HCT116 (cell line): Measurements from ENCODE around the gene FXYD2. TPM values are rescaled to one million over a fixed set of nuclear protein-coding genes. Genes with fewer than 3 reads are reported as not detected.
A peak's percentile ranks its signal among the peaks of the same experiment; 100 is the strongest.

Source experiments
- ATAC-seq: fragments of 200-7000 bp; cut with Tn5 transposase; 2 replicates; pipeline ENCODE4 v1.9.1; 2020; ENCODE audit warnings: mild to moderate bottlenecking, moderate library complexity
- BruUV-seq: library from RNA; stranded (reverse); fragments of 400-500 nt; replicated peaks from 2 replicates; lab custom pipeline; 2021; lab: Mats Ljungman, UMichigan
- CTCF ChIA-PET: fragments of 300-600 bp; sonication (Branson Sonifier 250); formaldehyde crosslinking; loops from one replicate; lab custom pipeline; 2021; ENCODE audit warnings: antibody characterized with exemption; lab: Charles Lee
- POLR2A ChIA-PET: fragments of 300-600, 350-600 bp; sonication (Branson Sonifier 250); formaldehyde crosslinking; loops from one replicate; lab custom pipeline; 2021; ENCODE audit warnings: antibody characterized with exemption; lab: Charles Lee
- RAD21 ChIA-PET, 2 experiments: fragments of 300-600 bp; sonication (Branson Sonifier 250); formaldehyde crosslinking; loops; one replicate each; lab custom pipeline; 2023; ENCODE audit warnings: low total read pairs in 2 of 2; ENCODE audit not compliant: uncharacterized antibody in 2 of 2, unreplicated experiment in 2 of 2, low non-redundant PET in 1 of 2; lab: Charles Lee
- DNase-seq: peaks from one replicate; pipeline ENCODE4 v3.0.0-alpha.2; 2010; ENCODE audit warnings: low read depth, low spot score
- H2AFZ ChIP-seq: fragments of 200-600 bp; shearing (Covaris generic), sonication (generic); 2 replicates; pipeline ENCODE4 v1.6.1; 2017; ENCODE audit warnings: low read depth, mixed run types, mixed read lengths, antibody characterized with exemption, low read length; ENCODE audit not compliant: poor library complexity, severe bottlenecking
- H3K27ac ChIP-seq: 2 replicates; pipeline ENCODE4 v1.5.1; 2012; ENCODE audit warnings: low read depth, low read length
- H3K27me3 ChIP-seq: fragments of 200-600 bp; sonication (generic); 2 replicates; pipeline ENCODE4 v1.6.1; 2016; ENCODE audit warnings: mixed run types, low read length, mixed read lengths; ENCODE audit not compliant: insufficient read depth
- H3K36me3 ChIP-seq, 2 experiments: fragments of 200-500 bp in 1 of 2; fragments of 200-600 bp in 1 of 2; sonication (Bioruptor generic) in 1 of 2; sonication (generic) in 1 of 2; 2 replicates each; pipeline versions ENCODE4 v1.5.1 to v1.6.1; 2014 to 2016; ENCODE audit warnings: low read length in 2 of 2, inconsistent platforms in 1 of 2, mixed read lengths in 1 of 2, mixed run types in 1 of 2; ENCODE audit not compliant: insufficient read depth in 2 of 2, control insufficient read depth in 1 of 2
- H3K4me1 ChIP-seq, 2 experiments: fragments of 200-600 bp in 1 of 2; sonication (generic) in 1 of 2; 2 replicates each; pipeline versions ENCODE4 v1.5.1 to v1.6.1; 2012 to 2017; ENCODE audit warnings: low read length in 2 of 2, inconsistent platforms in 1 of 2, mild to moderate bottlenecking in 1 of 2, mixed read lengths in 1 of 2, mixed run types in 1 of 2, moderate library complexity in 1 of 2; ENCODE audit not compliant: insufficient read depth in 2 of 2, control insufficient read depth in 1 of 2
- H3K4me2 ChIP-seq: fragments of 200-600 bp; sonication (generic); 2 replicates; pipeline ENCODE4 v1.6.1; 2017; ENCODE audit warnings: mixed run types, low read length, mixed read lengths
- H3K4me3 ChIP-seq, 2 experiments: fragments of 200-600 bp in 1 of 2; sonication (generic) in 1 of 2; replicated peaks in 1 of 2; 2 replicates each; pipeline ENCODE4 v1.5.1; 2011 to 2016; ENCODE audit warnings: low read length in 2 of 2, control low read depth in 1 of 2, low read depth in 1 of 2, mild to moderate bottlenecking in 1 of 2, mixed read lengths in 1 of 2, mixed run types in 1 of 2
- H3K79me2 ChIP-seq: fragments of 200-600 bp; sonication (generic); 2 replicates; pipeline ENCODE4 v1.6.1; 2017; ENCODE audit warnings: mild to moderate bottlenecking, mixed run types, low read length, moderate library complexity, mixed read lengths; ENCODE audit not compliant: insufficient read depth
- H3K9ac ChIP-seq: fragments of 200-600 bp; sonication (generic); 2 replicates; pipeline ENCODE4 v1.6.1; 2016; ENCODE audit warnings: low read length, mixed read lengths
- H3K9me2 ChIP-seq: fragments of 200-600 bp; sonication (generic), shearing (Covaris generic); 2 replicates; pipeline ENCODE4 v1.6.1; 2017; ENCODE audit warnings: mixed run types, mild to moderate bottlenecking, moderate library complexity; ENCODE audit not compliant: insufficient read depth
- H3K9me3 ChIP-seq, 2 experiments: fragments of 200-500 bp in 1 of 2; fragments of 200-600 bp in 1 of 2; sonication (Bioruptor generic) in 1 of 2; sonication (generic) in 1 of 2; 2 replicates each; pipeline ENCODE4 v1.6.1; 2014 to 2017; ENCODE audit warnings: low read length in 2 of 2, mixed read lengths in 2 of 2, inconsistent platforms in 1 of 2, low read depth in 1 of 2, mild to moderate bottlenecking in 1 of 2, mixed run types in 1 of 2, moderate library complexity in 1 of 2; ENCODE audit not compliant: control insufficient read depth in 1 of 2, insufficient read depth in 1 of 2
- H4K20me1 ChIP-seq: fragments of 200-600 bp; sonication (generic), shearing (Covaris generic); 2 replicates; pipeline ENCODE4 v1.6.1; 2017; ENCODE audit warnings: mixed run types, mild to moderate bottlenecking, moderate library complexity; ENCODE audit not compliant: insufficient read depth
- CBX3 ChIP-seq: IDR thresholded peaks from 2 replicates; pipeline ENCODE4 v1.6.1; 2012; ENCODE audit warnings: low read depth
- CTCF ChIP-seq, 3 experiments: fragments of 200-600 bp in 1 of 3; sonication (generic) in 1 of 3; IDR thresholded peaks in 2 of 3; conservative IDR thresholded peaks in 1 of 3; 2 replicates each; pipeline ENCODE4 v1.5.1; 2012 to 2017; ENCODE audit warnings: low read depth in 2 of 3, low read length in 2 of 3, antibody characterized with exemption in 1 of 3, borderline replicate concordance in 1 of 3, control low read depth in 1 of 3, mild to moderate bottlenecking in 1 of 3, mixed read lengths in 1 of 3, mixed run types in 1 of 3, moderate library complexity in 1 of 3; ENCODE audit not compliant: insufficient read depth in 1 of 3
- EGR1 ChIP-seq: IDR thresholded peaks from 2 replicates; pipeline ENCODE4 v1.6.1; 2012; ENCODE audit warnings: low read depth
- ELF1 ChIP-seq: IDR thresholded peaks from 2 replicates; pipeline ENCODE4 v1.6.1; 2012; ENCODE audit warnings: low read depth, borderline replicate concordance
- RAD21 ChIP-seq: IDR thresholded peaks from 2 replicates; pipeline ENCODE4 v1.6.1; 2012; ENCODE audit warnings: low read depth, mild to moderate bottlenecking
- SIN3A ChIP-seq: IDR thresholded peaks from 2 replicates; pipeline ENCODE4 v1.6.1; 2012; ENCODE audit warnings: low read depth
- intact Hi-C: fragments of 100-400 bp; cut with micrococcal nuclease; formaldehyde crosslinking; loops from 2 replicates; pipeline ENCODE4 v1.10.0; 2022
- total RNA-seq: library from RNA; stranded (reverse); gene quantifications from one replicate; pipeline ENCODE4 v1.2.1, GENCODE V29; 2021; ENCODE audit not compliant: unreplicated experiment

Gene FXYD2
- total RNA-seq, 1 experiment from 2014 or later: 0.52 TPM

- H2AFZ ChIP-seq: peak overlapping the region; percentile 87
- RAD21 ChIA-PET: interaction anchor here (0.7 to 1.6 kb wide), 6 partner anchors 9 to 383 kb away, joined by 3 to 16 read pairs (median 4); no protein-coding TSS in a partner anchor
- ATAC-seq: peak; percentile 41
Observed at GRCh38 chr11:117808784-117809183, 15.8 kb downstream of the FXYD2 start.

GRCh38 chr11:117807482-117808327, 16.8 kb downstream of the FXYD2 start:
- BruUV-seq: no TSS peak
- peaks cover 6 to 13% of the 10 kb centered on the region in 2 experiments; a peak in 3 of 4 replicates for H3K4me1 ChIP-seq
- H3K27me3 ChIP-seq: no peaks in the 10 kb centered on the region
- no peaks in the 10 kb centered on the region for H3K79me2 ChIP-seq
- ChIA-PET POLR2A (interaction anchor here (0.8 kb wide), 1 partner anchor 10 kb away, joined by 3 read pairs; no protein-coding TSS in a partner anchor), CTCF (interaction anchor here (0.6 to 3.2 kb wide), 19 partner anchors 10 to 483 kb away, joined by 3 to 90 read pairs (median 4); no protein-coding TSS in a partner anchor), RAD21 (interaction anchor here (0.8 to 1.2 kb wide), 7 partner anchors 10 to 382 kb away, joined by 3 to 6 read pairs (median 4); no protein-coding TSS in a partner anchor)
- no peak overlapping the region for H3K4me3 ChIP-seq
- H3K9ac ChIP-seq: no peak overlapping the region
- H3K9me2 ChIP-seq: no peaks in the 10 kb centered on the region
- no peaks in the 10 kb centered on the region for H4K20me1 ChIP-seq
- no peaks in the 10 kb centered on the region for H3K36me3 ChIP-seq
- intact Hi-C loops: loop anchor here (1.0 to 5.0 kb wide), 5 partner anchors 246 to 480 kb away; no protein-coding TSS in a partner anchor
- DNase-seq: peak; percentile 38
- peak overlapping the region; percentile 36 for H3K4me2 ChIP-seq
- H3K27ac ChIP-seq: no peak overlapping the region
- H2AFZ ChIP-seq: no peak overlapping the region
- TF ChIP-seq SIN3A: no peak
- peak; percentile 88 for TF ChIP-seq RAD21
- peak; percentile 79 to 93 (median 93) for TF ChIP-seq CTCF (IDR thresholded peaks at IDR 0.05 in 2 of 3, conservative IDR thresholded peaks at IDR 0.05 in 1 of 3; ENCODE audit: borderline replicate concordance in 1 of 3, insufficient read depth in 1 of 3, low read depth in 2 of 3, low read length in 2 of 3)
- peak; percentile 63 for ATAC-seq
- no peaks in the 10 kb centered on the region for H3K9me3 ChIP-seq

More at GRCh38 chr11:117808784-117809183, 15.8 kb downstream of the FXYD2 start:
- Histone ChIP-seq H3K4me3 (peak overlapping the region; percentile 19 to 42), H3K36me3 (no peaks in the 10 kb centered on the region), H3K9me2 (no peaks in the 10 kb centered on the region), H3K79me2 (no peaks in the 10 kb centered on the region), H3K9me3 (no peaks in the 10 kb centered on the region), H3K27ac (no peak overlapping the region), H4K20me1 (no peaks in the 10 kb centered on the region), H3K9ac (peak overlapping the region; percentile 10; the same call in 1 of the 2 replicates), H3K27me3 (no peaks in the 10 kb centered on the region), H3K4me1 (peaks cover 6 to 13% of the 10 kb centered on the region in 2 experiments; a peak in 3 of 4 replicates), H3K4me2 (peak overlapping the region; percentile 76)
- intact Hi-C loops: loop anchor here (2.0 to 5.0 kb wide), 4 partner anchors 364 to 479 kb away; no protein-coding TSS in a partner anchor
- ChIA-PET CTCF (interaction anchor here (0.7 to 3.2 kb wide), 10 partner anchors 8 to 382 kb away, joined by 3 to 90 read pairs (median 15); no protein-coding TSS in a partner anchor), POLR2A (interaction anchor here (1.0 to 1.2 kb wide), 3 partner anchors 9 to 382 kb away, joined by 3 to 4 read pairs (median 4); no protein-coding TSS in a partner anchor)
- TF ChIP-seq EGR1 (peak; percentile 72), CBX3 (peak; percentile 52; the same call in 1 of the 2 replicates), ELF1 (no peak)
- no peak for DNase-seq
- no TSS peak for BruUV-seq
